22Rv1 (cell line): ENCODE results near the gene ADGRL3.

Experiments
- H3K27ac ChIP-seq: fragments of 450-650 bp; 2 replicates; pipeline ENCODE4 v1.5.1; 2017
- CTCF ChIP-seq: fragments of 450-650 bp; IDR thresholded peaks from 2 replicates; pipeline ENCODE4 v1.5.1; 2017; ENCODE audit warnings: mild to moderate bottlenecking
- ZFX ChIP-seq: fragments of 450-650 bp; IDR thresholded peaks from 2 replicates; pipeline ENCODE4 v1.6.1; 2017; ENCODE audit warnings: antibody characterized with exemption, borderline replicate concordance

The ADGRL3 gene

DNA sequence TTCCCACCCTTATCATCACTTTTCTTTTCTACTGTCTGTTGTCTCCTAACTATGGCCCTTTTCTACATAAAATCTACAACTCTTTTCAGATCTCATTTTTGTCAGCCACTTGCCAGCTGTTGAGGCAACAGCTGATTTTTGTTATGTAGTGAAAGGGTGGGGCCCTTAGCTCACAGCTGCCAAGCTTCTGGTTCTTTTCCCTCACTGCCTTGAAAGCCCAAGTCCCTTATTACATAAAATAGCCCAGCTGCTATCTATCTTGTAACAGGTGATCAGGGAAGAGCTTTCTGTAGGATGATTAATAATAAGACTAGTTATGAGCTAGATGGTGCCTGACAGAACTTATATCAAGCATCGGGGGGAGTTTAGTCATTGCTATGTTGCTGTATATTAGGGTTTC lies 45.9 kb downstream of the ADGRL3 start:
- H3K27ac ChIP-seq: no peak overlapping the region
- TF ChIP-seq CTCF (no peak), ZFX (no peak)

DNA sequence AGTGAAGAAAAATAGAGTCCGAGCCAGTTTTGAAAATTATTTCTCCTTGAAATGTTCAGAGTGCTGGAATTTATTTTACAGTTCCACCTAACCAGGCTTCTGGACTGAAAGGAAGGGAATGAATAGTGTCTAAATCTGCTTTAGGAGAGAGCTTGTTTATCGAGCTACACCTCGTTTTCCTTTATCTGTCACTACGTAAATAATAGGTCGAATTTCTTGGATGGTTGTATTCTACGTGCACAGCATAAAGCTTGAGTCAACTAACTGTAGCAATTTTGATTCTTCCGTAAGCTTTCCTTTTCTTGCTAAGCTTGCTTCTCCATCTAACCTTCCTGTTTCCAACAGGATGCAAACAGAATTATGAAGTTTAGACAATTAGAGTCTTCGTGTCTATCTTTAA lies 48.6 kb downstream of the ADGRL3 start:
- no peak for TF ChIP-seq CTCF
- TF ChIP-seq ZFX: no peak
- H3K27ac ChIP-seq: no peak overlapping the region

DNA sequence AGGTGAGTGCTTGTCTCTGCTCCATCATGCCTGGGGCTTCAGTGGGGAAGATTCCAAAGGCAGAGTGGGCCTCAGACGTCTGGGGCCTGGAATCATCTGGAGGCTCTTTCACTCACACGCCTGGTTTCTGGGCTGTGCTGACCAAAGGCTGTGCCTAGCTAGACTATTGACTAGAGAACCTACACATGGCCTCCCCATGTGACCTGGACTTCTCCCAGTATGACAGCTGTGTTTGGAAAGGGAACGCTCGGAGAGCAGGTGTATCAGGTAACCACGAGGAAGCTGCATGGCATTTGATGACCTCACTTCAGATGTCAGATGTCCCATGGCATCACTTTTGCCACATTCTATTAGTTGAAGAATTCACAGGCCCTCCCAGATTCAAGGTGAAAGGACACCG lies 51.0 kb downstream of the ADGRL3 start:
- TF ChIP-seq ZFX (no peak), CTCF (no peak)
- no peak overlapping the region for H3K27ac ChIP-seq

DNA sequence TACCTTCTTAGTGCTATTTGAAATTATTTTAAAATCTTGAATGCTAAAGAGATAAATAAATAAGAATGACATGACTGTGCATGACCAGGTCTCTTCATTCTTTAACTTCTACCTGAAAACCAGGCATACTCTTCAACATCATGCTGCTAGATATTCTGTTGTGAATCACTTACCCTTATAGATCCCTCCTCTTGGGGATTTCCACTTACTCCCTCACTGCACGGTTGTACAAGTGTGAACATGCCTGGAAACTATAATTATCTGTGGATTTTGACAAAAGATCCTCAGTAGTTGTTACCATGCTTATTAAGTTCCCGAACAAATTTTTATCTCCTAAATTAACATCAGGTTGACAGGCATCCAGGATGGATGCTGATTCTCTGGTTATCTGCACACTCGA lies 54.3 kb downstream of the ADGRL3 start:
- no peak for TF ChIP-seq ZFX
- no peak for TF ChIP-seq CTCF
- no peak overlapping the region for H3K27ac ChIP-seq

DNA sequence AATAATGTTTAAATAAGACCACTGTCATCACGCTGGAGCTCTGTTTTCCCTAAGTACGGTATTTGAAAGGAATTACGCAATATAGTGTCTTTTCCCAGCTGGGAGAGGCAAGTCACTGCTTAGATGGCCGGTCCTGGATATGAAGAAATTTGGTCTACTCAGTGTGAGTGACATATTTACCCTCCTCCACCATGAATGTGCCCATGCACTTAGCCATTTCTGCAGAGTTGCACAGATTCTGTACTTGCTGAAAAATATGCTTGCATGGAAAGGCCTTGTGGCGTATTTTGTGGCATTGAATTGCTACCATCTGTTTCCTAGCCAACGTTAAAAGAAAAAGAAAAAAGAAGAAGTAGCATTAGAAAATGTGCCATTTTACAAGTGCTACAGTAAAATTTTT lies 73.1 kb downstream of the ADGRL3 start:
- no peak for TF ChIP-seq ZFX
- no peak for TF ChIP-seq CTCF
- no peak overlapping the region for H3K27ac ChIP-seq

DNA sequence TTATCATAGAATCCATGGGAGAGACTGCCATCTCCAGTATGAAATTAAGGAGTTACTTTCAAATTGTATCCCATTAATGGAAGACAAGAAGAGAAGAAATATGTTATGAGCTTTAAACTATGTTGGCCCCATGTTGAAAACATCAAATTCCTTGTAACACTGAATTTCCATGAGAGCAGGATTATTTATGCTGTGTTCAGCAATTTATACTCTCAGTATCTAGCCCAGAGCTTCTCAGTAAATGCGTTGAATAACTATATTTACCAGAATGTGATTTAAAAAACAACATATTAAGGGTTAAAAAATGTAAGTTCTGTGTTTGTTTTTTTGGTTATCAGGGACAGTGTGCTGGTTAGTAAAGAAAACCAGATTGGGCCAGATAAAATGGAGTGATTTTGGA lies 74.2 kb downstream of the ADGRL3 start:
- no peak overlapping the region for H3K27ac ChIP-seq
- TF ChIP-seq CTCF: no peak
- no peak for TF ChIP-seq ZFX

GRCh38 chr4:61275241-61275640 lies 75.1 kb downstream of the ADGRL3 start:
- TF ChIP-seq ZFX: no peak
- no peak for TF ChIP-seq CTCF
- H3K27ac ChIP-seq: no peak overlapping the region
